Activated T-cell treated with anti-CD3 and anti-CD28 coated beads, Interleukin-2, amount 50 U/mL, for 72 hours (primary cell): ENCODE data around the gene C2orf15. TPM values are rescaled to one million over a fixed set of nuclear protein-coding genes. Genes with fewer than 3 reads are reported as not detected.
"Not testable (repeated sequence)": the region's sequence is repeated elsewhere in the genome, so short reads cannot be mapped to it uniquely, and the experiment has no call there.

Experiments used
- ATAC-seq, 2 donors: fragments of 150-1000 bp; cut with Tn5 transposase; replicated peaks in 1 of 2; 2 replicates each; pipeline ENCODE4 v1.10.0; 2021; ENCODE audit warnings: moderate library complexity in 2 of 2, mild to moderate bottlenecking in 1 of 2
- DNase-seq, 2 donors: peaks; one replicate each; pipeline ENCODE4 v3.0.0; 2021 to 2022; ENCODE audit warnings: mixed read lengths in 1 of 2
- H3K27ac Mint-ChIP-seq: one replicate; pipeline ENCODE4 v1.8.0; 2022; ENCODE audit warnings: mild to moderate bottlenecking, moderate library complexity, mixed read lengths
- H3K27me3 Mint-ChIP-seq: one replicate; pipeline ENCODE4 v1.8.0; 2022; ENCODE audit warnings: low read depth, mixed read lengths
- H3K36me3 Mint-ChIP-seq, 2 donors: one replicate each; pipeline ENCODE4 v1.8.0; 2022; ENCODE audit warnings: mixed read lengths in 2 of 2, mild to moderate bottlenecking in 1 of 2; ENCODE audit not compliant: insufficient read depth in 2 of 2
- H3K4me1 Mint-ChIP-seq: one replicate; pipeline ENCODE4 v1.8.0; 2022; ENCODE audit warnings: low read depth, mixed read lengths
- H3K4me3 Mint-ChIP-seq, 2 donors: one replicate each; pipeline ENCODE4 v1.8.0; 2022; ENCODE audit warnings: mild to moderate bottlenecking in 2 of 2, mixed read lengths in 2 of 2, moderate library complexity in 2 of 2
- H3K9me3 Mint-ChIP-seq, 2 donors: one replicate each; pipeline ENCODE4 v1.8.0; 2022; ENCODE audit warnings: mixed read lengths in 2 of 2
- total RNA-seq, 2 donors: library from RNA; stranded (reverse); gene quantifications; one replicate each; pipeline ENCODE4 v1.2.3, GENCODE V29; 2022

Gene C2orf15
- total RNA-seq: 1 to 10 TPM; 1.7 to 1.9 TPM

- H3K4me1 Mint-ChIP-seq: peaks cover 28% of the 10 kb centered on the region
- peaks cover 2 to 5% of the 10 kb centered on the region in 2 donors for H3K36me3 Mint-ChIP-seq
- H3K9me3 Mint-ChIP-seq: no peaks in the 10 kb centered on the region
- peak; percentile 98 for DNase-seq
- peak; percentile 92 to 93 for ATAC-seq
- H3K27ac Mint-ChIP-seq: peak within 1 kb of the TSS; percentile 85
- no peaks in the 10 kb centered on the region for H3K27me3 Mint-ChIP-seq
- peak within 1 kb of the TSS; percentile 90 to 98 for H3K4me3 Mint-ChIP-seq
Observed at GRCh38 chr2:99141110-99142108, at the start of gene C2orf15. Gene C2orf15, plus strand, starts transcription at chr2:99141707. Its CDS starts 8,852 bp downstream, at chr2:99150559.

GRCh38 chr2:99096728-99097127 lies 44.8 kb upstream of the C2orf15 start:
- peaks cover 8% of the 10 kb centered on the region for H3K27me3 Mint-ChIP-seq
- H3K4me3 Mint-ChIP-seq: peak overlapping the region in 1 of 2 donors; percentile 30
- H3K27ac Mint-ChIP-seq: peak overlapping the region; percentile 43
- H3K36me3 Mint-ChIP-seq: peaks cover 4 to 5% of the 10 kb centered on the region in 2 donors
- DNase-seq (no peak), ATAC-seq (peak; percentile 72 to 83)
- H3K9me3 Mint-ChIP-seq: peaks cover 0 to 5% of the 10 kb centered on the region in 2 donors
- peaks cover 9% of the 10 kb centered on the region for H3K4me1 Mint-ChIP-seq

GRCh38 chr2:99101697-99102096 lies 39.8 kb upstream of the C2orf15 start:
- no peaks in the 10 kb centered on the region for H3K9me3 Mint-ChIP-seq
- H3K4me3 Mint-ChIP-seq: no peak overlapping the region
- peak overlapping the region; percentile 92 for H3K27ac Mint-ChIP-seq
- no peaks in the 10 kb centered on the region for H3K27me3 Mint-ChIP-seq
- DNase-seq (no peak), ATAC-seq (peak in 1 of 2 donors; percentile 26)
- H3K4me1 Mint-ChIP-seq: peaks cover 3% of the 10 kb centered on the region
- H3K36me3 Mint-ChIP-seq: no peaks in the 10 kb centered on the region

- Mint-ChIP-seq H3K9me3 (no peaks in the 10 kb centered on the region), H3K36me3 (no peaks in the 10 kb centered on the region), H3K4me3 (no peak overlapping the region), H3K4me1 (no peaks in the 10 kb centered on the region), H3K27me3 (no peaks in the 10 kb centered on the region), H3K27ac (no peak overlapping the region)
- no peak for DNase-seq
- no peak for ATAC-seq
Observed at GRCh38 chr2:99104006-99104405, 37.5 kb upstream of the C2orf15 start.

- no peaks in the 10 kb centered on the region for H3K36me3 Mint-ChIP-seq
- no peaks in the 10 kb centered on the region for H3K27me3 Mint-ChIP-seq
- H3K4me1 Mint-ChIP-seq: no peaks in the 10 kb centered on the region
- no peak overlapping the region for H3K4me3 Mint-ChIP-seq
- no peak overlapping the region for H3K27ac Mint-ChIP-seq
- ATAC-seq: no peak
- no peak for DNase-seq
- no peaks in the 10 kb centered on the region for H3K9me3 Mint-ChIP-seq
Observed at GRCh38 chr2:99106913-99107312, 34.6 kb upstream of the C2orf15 start.

- no peak for DNase-seq
- no peaks in the 10 kb centered on the region for H3K36me3 Mint-ChIP-seq
- no peak overlapping the region for H3K27ac Mint-ChIP-seq
- H3K27me3 Mint-ChIP-seq: no peaks in the 10 kb centered on the region
- H3K4me1 Mint-ChIP-seq: no peaks in the 10 kb centered on the region
- no peak for ATAC-seq
- no peak overlapping the region for H3K4me3 Mint-ChIP-seq
- H3K9me3 Mint-ChIP-seq: no peaks in the 10 kb centered on the region
Observed at GRCh38 chr2:99111236-99111635, 30.3 kb upstream of the C2orf15 start.

- H3K4me3 Mint-ChIP-seq: no peak overlapping the region
- H3K27me3 Mint-ChIP-seq: no peaks in the 10 kb centered on the region
- DNase-seq (no peak), ATAC-seq (no peak)
- H3K27ac Mint-ChIP-seq: no peak overlapping the region
- no peaks in the 10 kb centered on the region for H3K9me3 Mint-ChIP-seq
- H3K4me1 Mint-ChIP-seq: no peaks in the 10 kb centered on the region
- H3K36me3 Mint-ChIP-seq: no peaks in the 10 kb centered on the region
Observed at GRCh38 chr2:99111945-99112344, 29.6 kb upstream of the C2orf15 start.

- H3K4me3 Mint-ChIP-seq: no peak overlapping the region
- ATAC-seq: no peak
Observed at GRCh38 chr2:99112617-99113016, 28.9 kb upstream of the C2orf15 start.

GRCh38 chr2:99127981-99128380 lies 13.5 kb upstream of the C2orf15 start:
- no peaks in the 10 kb centered on the region for H3K4me1 Mint-ChIP-seq
- no peak overlapping the region for H3K4me3 Mint-ChIP-seq
- ATAC-seq: no peak
- DNase-seq: no peak
- H3K36me3 Mint-ChIP-seq: peaks cover 28 to 47% of the 10 kb centered on the region in 2 donors
- H3K27ac Mint-ChIP-seq: no peak overlapping the region
- H3K9me3 Mint-ChIP-seq: peaks cover 29 to 35% of the 10 kb centered on the region in 2 donors
- no peaks in the 10 kb centered on the region for H3K27me3 Mint-ChIP-seq

More at GRCh38 chr2:99112617-99113016, 28.9 kb upstream of the C2orf15 start:
- H3K36me3 Mint-ChIP-seq: no peaks in the 10 kb centered on the region
- H3K4me1 Mint-ChIP-seq: no peaks in the 10 kb centered on the region
- no peak overlapping the region for H3K27ac Mint-ChIP-seq
- H3K27me3 Mint-ChIP-seq: no peaks in the 10 kb centered on the region
- no peak for DNase-seq
- H3K9me3 Mint-ChIP-seq: no peaks in the 10 kb centered on the region

- not testable (repeated sequence) for H3K27me3 Mint-ChIP-seq, H3K4me3 Mint-ChIP-seq, ATAC-seq, DNase-seq, H3K27ac Mint-ChIP-seq
- Mint-ChIP-seq H3K9me3 (peaks cover 20 to 23% of the 10 kb centered on the region in 2 donors), H3K4me1 (peaks cover 14% of the 10 kb centered on the region), H3K36me3 (peaks cover 24 to 34% of the 10 kb centered on the region in 2 donors)
Observed at GRCh38 chr2:99135044-99135556, 6.4 kb upstream of the C2orf15 start.

GRCh38 chr2:99139003-99139402 lies 2.5 kb upstream of the C2orf15 start:
- Mint-ChIP-seq H3K27me3 (no peaks in the 10 kb centered on the region), H3K4me3 (peak overlapping the region in 1 of 2 donors; percentile 25), H3K4me1 (peaks cover 28% of the 10 kb centered on the region), H3K36me3 (peaks cover 8 to 9% of the 10 kb centered on the region in 2 donors), H3K27ac (no peak overlapping the region), H3K9me3 (peaks cover 1 to 2% of the 10 kb centered on the region in 2 donors)
- DNase-seq (no peak), ATAC-seq (no peak)

GRCh38 chr2:99140056-99140859 lies 1.2 kb upstream of the C2orf15 start:
- peak overlapping the region; percentile 25 for H3K27ac Mint-ChIP-seq
- DNase-seq (no peak), ATAC-seq (no peak)
- peaks cover 3 to 5% of the 10 kb centered on the region in 2 donors for H3K36me3 Mint-ChIP-seq
- peaks cover 28% of the 10 kb centered on the region for H3K4me1 Mint-ChIP-seq
- H3K27me3 Mint-ChIP-seq: no peaks in the 10 kb centered on the region
- H3K9me3 Mint-ChIP-seq: no peaks in the 10 kb centered on the region
- peak overlapping the region; percentile 90 to 98 for H3K4me3 Mint-ChIP-seq

GRCh38 chr2:99140860-99141109 lies 722 bp upstream of the C2orf15 start:
- DNase-seq: no peak
- Mint-ChIP-seq H3K9me3 (no peaks in the 10 kb centered on the region), H3K4me1 (peaks cover 28% of the 10 kb centered on the region), H3K36me3 (peaks cover 3 to 5% of the 10 kb centered on the region in 2 donors), H3K27ac (peak overlapping the region; percentile 85), H3K27me3 (no peaks in the 10 kb centered on the region), H3K4me3 (peak overlapping the region; percentile 90 to 98)
- ATAC-seq: peak; percentile 42 to 50
